ENCODE results near the gene OGDH. TPM values are rescaled to one million over a fixed set of nuclear protein-coding genes. Genes with fewer than 3 reads are reported as not detected.
"Not testable (repeated sequence)": the region's sequence is repeated elsewhere in the genome, so short reads cannot be mapped to it uniquely, and the experiment has no call there.

The OGDH gene
- total RNA-seq, 1 donor from 2014 or later, result 157 TPM

DNA sequence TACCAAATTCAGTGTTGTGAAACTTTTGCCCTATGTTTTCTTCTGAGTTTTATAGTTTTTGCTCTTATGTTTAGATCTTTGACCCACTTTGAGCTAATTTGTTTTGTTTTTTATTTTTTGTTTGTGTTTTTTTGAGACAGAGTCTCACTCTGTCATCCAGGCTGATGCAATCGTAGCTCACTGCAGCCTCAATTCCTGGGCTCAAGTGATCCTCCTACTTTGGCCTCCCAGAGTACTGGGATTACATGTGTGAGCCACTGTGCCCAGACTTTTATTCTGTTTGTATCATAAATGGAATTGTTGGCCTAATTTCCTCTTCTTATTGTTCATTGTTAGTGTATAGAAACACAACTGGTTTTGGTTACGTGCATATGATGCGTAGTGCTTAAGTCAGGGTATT lies 99.0 kb downstream of the OGDH start:
- no peak for DNase-seq (ENCODE audit: low read depth)

DNA sequence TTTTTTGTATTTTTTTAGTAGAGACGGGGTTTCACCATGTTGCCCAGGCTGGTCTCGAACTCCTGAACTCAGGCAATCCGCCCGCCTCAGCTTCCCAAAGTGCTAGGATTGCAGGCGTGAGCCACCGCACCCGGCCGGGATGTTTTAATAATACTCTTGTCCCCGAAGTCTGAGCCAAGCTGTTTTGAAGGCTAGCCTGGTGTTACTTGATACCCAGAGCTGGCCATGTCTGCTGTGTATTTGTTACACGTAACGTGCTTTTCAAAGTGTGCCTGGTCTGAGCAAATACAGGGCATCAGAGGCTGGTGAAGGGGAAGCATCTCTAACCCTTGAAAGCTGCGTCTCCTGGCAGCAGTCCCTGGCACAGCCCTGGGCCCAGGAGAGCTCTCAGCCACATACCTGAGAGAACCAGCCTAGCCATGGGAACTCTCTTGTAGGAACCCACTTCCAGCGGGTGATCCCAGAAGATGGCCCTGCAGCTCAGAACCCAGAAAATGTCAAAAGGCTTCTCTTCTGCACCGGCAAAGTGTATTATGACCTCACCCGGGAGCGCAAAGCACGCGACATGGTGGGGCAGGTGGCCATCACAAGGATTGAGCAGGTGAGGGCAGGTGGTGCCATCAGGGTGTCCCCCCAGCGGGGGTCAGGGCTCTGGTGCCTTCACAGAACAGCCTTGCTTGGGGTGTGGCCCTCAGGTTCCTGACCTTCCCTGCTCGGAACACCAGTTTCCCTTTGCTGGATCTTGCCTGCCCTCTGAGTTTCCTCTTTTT lies 100.5 kb downstream of the OGDH start:
- DNase-seq (ENCODE audit: low read depth), result no peak

DNA sequence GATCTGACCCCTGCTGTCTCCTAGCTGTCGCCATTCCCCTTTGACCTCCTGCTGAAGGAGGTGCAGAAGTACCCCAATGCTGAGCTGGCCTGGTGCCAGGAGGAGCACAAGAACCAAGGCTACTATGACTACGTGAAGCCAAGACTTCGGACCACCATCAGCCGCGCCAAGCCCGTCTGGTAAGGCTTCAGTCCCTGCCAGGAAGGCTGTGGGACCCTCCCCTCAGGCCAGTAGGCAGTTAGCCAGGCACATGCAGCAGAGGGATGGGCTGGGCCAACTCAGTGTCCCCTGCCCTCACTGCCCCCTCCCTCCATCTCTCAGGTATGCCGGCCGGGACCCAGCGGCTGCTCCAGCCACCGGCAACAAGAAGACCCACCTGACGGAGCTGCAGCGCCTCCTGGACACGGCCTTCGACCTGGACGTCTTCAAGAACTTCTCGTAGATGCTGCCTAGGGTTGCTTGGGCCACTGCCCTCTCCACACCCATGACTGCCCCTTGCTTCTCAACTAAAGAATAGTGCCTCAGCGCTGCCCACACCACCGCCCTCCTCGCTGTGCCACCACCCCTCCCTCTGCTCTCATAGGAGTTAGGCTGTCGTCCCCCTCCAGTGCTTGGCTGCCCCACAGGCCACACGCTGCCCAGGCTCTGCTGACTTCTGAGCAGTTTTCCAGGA lies 101.3 kb downstream of the OGDH start:
- DNase-seq (ENCODE audit: low read depth), result no peak

DNA sequence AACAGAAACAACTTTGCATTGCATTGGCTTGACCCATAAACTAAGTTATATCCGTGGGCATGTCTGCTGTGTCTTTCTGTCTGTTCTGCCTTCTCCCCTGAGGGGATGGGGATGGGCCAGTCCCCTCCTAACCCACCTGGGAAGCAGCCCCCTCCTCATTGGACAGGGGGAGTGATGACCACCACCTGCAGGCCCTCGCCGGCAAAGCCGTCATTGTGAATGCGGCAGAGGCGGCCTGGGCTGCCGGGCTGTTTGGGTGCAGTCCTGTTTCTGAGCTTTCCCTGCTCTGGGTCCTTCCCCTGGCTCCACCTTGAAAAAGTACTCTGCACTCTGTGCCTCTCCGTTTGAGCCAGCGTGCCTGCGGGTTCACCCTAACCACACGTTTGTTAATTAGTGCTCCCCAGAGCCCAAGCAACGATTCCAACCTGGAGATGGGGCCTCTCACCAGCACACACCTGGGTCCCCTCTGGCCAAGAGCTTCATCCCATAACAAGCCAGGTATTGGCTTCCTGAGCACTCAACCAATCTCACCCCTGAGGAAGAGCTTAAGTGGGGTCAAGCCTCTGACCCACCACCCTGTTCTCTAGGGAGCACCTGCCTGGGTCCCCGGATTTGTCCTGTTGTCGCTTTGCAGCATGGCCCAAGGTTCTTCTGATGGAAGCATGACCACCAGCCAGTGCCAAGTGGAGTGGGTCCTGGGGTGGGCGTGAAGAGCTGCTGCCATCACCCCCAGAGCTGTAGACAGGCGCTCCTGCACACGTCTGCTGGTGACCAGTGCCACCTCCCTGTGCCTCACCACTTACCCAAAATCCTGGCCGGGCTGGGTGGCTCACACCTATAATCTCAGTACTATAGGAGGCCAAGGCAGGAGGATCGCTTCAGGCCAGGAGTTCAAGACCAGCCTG lies 102.8 kb downstream of the OGDH start:
- DNase-seq (ENCODE audit: low read depth), result no peak

DNA sequence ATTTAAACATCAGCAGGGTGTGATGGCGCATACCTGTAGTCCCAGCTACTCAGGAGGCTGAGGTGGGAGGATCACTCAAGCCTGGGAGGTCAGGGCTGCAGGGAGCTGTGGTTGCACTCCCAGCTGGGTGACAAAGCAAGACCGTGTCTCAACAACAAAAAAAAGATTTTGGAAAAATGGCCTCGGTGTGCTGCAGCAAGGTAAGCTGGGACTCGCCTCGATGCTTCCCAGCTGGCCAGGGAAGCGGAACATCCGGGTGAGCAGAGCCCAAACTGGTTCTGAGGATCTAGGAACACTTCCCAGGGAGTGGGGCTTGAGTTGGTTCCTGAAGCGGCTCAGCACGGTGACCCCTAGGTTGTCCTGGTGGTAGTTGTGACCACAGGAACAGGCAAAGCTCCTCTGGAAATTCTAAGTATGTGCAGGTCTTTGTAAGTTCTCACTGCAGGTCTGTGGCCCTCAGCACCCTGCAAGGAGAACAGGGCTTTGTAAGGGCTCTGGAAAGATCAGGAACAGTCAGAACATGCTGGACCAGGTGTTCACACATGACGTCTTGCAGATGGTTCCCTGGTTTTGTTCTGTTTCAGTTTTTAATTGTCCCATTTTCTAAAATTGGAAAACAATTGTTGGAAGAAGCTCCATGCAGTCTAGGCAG lies 103.6 kb downstream of the OGDH start:
- DNase-seq (ENCODE audit: low read depth), result no peak

DNA sequence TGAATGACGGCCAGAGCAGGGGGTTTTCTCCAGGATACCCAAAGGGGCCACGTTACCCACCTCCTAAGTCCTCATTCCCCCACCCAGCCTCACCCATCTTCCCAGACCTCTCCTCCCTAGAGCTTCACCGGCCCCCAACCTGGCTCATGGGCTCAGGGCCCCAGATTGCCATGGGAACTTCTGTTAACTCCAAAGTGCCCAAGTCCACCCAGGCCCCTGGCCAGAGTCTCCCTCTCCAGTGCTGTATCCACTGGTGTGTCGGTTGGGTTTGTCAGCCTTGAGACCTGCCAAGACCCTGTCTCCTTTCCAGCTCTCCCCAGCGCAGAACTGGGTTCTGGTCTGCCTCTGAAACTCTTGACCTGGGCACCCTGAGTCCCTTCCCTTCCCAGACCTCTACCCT lies 105.1 kb downstream of the OGDH start:
- DNase-seq (ENCODE audit: low read depth), result no peak

DNA sequence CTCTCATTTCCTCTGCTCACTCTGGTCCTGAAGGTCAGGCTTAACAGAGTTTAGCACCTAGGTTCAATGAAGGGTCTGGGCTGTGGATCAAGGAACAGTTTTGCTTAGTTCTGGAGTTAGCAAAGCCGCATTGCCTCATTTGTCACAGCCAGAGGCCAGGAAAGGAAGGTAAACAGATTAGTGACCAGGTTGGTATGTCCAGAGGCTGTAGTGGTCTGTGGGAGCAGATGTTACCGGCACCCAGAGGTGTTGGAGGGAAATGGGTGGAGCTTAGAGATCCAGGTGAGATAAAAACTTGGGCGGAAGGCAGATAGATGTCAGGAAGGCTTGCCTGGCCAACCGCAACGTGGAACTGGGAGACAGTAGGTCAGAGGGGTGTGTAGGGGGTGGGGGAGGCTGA lies 105.6 kb downstream of the OGDH start:
- peak; percentile 42 for DNase-seq (ENCODE audit: low read depth)

DNA sequence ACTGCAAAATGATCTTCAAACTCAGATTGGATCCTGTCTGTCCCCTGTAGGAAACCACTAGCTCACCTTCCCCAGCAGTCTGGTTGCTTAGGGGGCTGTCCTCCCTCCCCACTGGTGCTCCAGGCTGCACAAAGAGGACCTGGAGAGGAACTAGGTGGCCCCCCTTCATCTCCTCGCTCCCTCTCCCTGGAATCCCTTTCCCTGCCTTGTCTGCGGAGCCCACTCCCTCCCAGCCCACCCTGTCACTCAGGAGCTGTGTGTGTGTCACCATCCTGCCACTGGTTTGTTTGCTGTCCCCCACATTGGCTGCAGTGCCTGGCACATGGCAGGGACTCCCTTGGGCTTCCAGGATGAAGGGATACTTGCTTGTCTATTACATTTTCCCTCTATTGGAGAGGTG lies 106.7 kb downstream of the OGDH start:
- DNase-seq (ENCODE audit: low read depth), result no peak

DNA sequence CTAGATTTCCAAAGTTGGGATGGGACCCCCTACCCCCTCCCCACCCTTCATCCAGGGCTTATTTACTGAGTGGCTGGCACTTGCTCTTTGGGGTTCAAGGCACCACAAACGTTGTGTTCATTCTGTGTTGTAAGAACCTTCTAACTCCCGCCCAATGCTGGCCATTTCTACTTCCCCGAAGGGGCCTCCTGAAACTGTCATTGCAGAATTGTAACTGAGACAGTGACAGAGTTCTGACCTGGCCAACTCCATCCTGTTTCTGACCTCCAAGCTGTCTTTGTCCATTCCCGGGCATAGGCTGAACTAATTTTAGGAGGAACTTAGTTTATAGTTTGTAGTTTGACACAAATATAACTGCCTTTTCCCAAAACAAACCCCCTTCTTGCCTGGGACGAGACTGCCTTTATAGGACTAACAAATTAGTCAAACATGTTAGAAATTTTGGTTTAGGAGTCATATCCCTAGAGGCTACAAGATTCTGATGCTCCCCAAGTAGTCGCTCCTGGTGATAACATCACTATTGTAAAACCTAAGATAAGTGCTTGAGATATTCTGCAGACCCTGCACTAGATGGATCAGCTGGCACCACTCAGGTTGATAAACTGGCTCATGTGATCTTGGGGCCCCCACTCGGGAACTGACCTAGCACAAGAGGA lies 107.4 kb downstream of the OGDH start:
- DNase-seq (ENCODE audit: low read depth), result no peak

DNA sequence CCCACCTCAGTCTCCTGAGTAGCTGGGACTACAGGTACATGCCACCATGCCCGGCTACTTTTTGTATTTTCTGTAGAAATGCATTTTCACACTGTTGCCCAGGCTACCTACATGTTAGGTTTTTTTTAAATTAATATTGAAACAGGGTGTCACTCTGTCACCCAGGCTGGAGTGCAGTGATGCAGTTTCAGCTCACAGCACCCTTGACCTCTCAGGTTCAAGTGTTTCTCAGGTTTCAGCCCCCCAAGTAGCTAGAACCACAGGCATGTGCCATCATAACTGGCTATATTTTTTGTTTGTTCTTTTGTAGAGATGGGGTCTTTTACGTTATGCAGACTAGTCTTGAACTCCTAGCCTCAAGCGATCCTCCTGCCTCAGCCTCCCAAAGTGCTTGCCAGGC lies 109.8 kb downstream of the OGDH start:
- DNase-seq (ENCODE audit: low read depth), result no peak

DNA sequence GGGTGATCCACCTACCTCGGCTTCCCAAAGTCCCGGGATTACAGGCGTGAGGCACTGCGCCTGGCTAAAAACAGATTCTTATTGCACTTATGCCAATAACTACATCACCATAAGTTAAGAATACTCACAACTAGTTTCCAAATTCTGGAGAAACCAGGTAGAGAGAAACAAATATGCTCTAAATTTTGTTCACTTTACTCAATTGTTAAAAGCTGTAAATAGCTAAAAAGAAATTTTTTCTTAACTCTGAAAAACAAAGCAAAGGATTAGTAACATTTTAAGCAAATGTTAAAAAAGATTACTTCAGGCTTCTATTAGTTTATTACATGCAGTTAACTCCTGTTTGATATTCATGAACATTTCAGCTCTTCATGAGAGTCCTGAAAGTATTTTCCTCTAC lies 113.9 kb downstream of the OGDH start:
- no peak for DNase-seq (ENCODE audit: low read depth)

DNA sequence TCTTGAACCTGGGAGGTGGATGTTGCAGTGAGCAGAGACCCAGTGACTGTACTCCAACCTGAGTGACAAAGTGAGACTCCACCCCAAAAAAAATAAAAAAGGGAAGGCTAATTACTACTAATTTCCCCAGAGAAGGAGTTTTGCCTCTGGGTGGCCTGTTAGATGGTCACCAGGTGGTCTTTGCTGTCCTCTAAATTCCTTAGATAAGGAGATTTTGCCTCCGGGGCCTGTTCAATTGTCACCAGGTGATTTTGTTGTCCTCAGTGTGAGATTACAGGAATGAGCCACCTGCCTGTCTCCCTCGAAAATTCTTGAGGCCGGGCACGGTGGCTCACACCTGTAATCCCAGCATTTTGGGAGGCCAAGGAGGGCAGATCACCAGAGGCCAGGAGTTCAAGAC lies 117.8 kb downstream of the OGDH start:
- no peak for DNase-seq (ENCODE audit: low read depth)

DNA sequence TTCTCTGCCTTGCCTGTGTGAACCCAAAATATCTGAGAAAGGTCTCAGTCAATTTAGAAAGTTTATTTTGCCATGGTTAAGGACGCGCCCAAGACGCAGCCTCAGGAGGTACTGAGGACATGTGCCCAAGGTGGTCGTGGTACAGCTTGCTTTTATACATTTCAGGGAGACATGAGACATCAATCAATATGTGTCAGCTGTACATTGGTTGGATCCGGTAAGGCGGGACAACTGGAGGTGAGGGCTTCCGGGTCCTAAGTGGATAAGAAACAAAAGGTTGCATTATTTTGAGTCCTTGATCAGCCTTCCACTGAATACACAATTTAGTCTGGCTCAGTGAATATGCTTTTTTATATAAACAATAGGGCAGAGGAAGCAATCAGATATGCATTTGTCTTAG lies 119.8 kb downstream of the OGDH start:
- not testable (repeated sequence) for DNase-seq (ENCODE audit: low read depth)

DNA sequence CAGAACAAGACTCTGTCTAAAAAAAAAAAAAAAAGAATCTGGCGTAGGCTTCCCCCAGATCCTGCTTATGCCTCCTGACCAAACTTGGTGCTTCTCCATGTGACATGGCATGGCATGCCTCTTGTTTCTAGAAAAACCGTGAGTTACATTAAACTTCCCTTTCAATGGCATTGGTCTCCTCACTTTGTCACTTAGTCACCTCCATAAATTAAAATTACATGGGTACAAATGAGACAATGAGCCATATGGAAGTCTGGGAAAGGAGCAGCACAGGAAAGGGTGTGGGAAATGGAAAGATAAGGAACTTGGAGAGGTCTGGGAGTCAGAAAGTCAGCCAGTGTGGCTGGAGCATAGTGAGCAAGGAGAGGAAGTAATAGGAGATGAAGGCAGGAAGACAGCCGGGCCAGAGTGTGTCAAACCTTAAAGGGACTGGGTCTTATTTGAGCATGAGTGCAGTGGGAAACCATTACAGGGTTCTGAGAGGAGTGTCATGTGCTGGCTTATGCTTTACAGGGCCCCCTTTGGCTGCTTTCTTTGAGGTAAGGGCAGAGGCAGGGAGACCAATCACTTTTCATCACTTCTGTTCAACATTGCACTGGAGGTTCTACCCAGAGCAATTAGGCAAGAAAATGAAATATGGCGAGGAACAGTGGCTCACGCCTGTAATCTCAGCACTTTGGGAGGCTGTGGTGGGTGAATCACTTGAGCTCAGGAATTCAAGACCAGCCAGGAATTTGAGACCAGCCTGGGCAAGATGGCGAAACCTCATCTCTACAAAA lies 120.9 kb downstream of the OGDH start:
- peak; percentile 82 for DNase-seq (ENCODE audit: low read depth)

DNA sequence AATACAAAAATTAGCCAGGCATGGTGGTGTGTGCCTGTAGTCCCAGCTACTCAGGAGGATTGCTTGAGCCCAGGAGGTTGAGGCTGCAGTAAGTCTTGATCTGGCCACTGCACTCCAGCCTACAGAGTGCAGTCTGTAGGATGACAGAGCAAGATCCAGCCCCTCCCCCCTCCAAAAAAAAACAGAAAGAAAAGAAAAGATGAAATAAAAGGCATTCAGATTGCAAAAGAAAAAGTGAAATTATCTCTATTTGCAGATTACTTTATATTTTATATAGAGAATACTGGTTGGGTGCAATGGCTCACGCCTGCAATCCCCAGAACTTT lies 121.5 kb downstream of the OGDH start:
- DNase-seq (ENCODE audit: low read depth), result no peak

DNA sequence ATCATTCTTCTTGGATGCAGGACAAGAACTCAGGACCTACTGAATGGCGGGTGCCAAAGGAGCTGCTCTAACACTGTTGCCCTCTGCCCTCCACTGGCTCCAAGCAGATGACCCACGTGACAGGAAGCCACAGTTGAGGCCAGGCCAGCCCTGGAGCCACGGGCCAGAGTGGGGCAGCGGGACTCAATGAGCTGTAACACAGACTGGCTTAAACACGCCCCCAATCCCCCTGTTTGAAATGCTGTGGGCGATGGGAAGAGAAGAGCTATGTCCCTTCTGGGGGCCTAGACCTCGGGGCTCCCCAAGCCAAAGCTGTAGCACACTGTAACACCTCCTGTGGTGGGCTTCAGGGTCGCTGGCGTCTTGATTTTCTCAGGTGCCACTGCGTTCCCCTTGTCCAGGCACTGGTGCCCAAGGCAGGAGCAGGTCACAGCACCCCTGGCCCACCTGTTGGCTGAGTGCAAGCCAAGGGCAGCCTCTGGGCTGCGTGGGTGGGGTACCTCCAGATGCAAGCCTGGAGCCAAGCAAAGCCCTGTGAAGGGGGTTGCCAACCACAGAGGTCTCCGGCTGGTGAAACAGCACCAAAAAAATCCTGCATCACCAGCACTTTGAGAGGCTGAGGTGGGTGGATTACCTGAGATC lies 123.6 kb downstream of the OGDH start:
- no peak for DNase-seq (ENCODE audit: low read depth)

DNA sequence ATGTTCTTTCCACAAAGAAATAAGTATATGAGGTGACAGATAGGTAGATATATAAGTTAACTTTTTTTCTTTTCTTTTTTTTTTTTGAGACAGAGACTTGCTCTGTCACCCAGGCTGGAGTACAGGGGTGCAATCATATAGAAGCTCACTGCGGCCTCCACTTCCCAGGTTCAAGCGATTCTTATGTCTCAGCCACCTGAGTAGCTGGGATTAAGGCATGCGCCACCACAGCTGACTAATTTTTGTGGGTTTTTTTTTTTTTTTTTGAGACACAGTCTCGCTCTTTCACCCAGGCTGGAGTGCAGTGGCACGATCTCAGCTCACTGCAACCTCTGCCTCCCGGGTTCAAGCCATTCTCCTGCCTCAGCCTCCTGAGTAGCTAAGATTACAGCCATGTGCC lies 126.5 kb downstream of the OGDH start:
- DNase-seq (ENCODE audit: low read depth), result not testable (repeated sequence)

DNA sequence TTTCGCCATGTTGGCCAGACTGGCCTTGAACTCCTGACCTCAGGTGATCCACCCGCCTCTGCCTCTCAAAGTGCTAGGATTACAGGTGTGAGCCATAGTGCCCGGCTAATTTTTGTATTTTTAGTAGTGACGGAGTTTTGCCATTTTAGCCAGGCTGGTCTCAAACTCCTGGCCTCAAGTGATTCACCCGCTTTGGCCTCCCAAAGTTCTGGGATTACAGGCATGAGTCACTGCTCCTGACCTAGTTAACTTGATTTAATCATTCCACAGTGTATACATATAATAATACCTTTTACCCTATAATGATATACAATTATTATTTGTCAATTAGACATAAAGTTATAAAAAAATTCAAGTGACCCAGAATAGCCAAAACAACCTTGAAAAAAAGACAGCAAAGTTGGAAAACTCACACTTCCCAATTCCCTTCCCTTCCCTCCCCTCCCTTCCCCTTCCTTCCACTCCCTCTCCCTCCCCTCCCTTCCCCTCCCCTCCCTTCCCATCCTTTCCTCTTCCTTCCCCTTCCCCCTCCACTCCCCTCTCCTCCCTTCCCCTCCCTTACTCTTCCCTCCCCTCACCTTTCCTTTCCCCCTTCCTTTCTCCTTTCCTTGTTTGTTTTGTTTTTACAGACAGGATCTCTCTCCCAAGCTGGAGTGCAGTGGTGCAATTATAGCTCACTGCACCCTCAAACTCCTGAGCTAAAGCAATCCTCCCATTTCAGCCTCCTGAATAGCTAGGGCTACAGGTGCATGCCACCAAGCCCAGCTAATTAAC lies 127.5 kb downstream of the OGDH start:
- peak; percentile 78 for DNase-seq (ENCODE audit: low read depth)

DNA sequence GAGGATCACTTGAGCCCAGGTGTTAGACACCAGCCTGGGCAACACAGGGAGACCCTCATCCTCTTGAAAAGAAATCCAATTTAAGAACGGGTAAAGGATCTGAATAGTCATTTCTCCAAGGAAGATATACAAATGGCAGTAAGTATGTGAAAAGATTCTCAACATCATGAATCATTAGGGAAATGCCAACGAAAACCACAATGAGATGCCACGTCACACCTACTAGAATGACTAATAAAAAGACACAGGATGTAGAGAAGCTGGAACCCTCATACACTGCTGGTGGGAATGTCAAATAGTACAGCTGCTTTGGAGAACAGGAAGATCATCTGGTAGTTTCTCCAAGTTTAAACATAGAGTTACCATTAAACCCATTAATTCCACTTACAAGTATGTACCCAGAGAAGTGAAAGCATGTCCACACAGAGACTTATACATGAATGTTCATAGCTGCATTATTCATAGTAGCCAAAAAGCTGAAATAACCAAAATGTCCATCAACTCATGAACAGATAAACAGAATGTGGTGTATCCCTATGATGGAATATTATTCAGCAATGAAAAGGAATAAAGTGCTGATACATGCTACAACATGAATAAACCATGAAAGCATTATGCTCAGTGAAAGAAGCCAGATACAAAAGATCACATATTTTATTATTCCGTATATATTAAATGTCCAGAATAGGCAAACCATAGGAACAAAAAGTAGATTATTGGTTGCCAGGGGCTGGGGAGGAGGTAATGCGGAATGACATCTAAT lies 129.2 kb downstream of the OGDH start:
- DNase-seq (ENCODE audit: low read depth), result peak; percentile 99
